Measurements from ENCODE around the gene PDSS2. TPM values are rescaled to one million over a fixed set of nuclear protein-coding genes. Genes with fewer than 3 reads are reported as not detected.
"Not testable (repeated sequence)": the region's sequence is repeated elsewhere in the genome, so short reads cannot be mapped to it uniquely, and the experiment has no call there.

PDSS2 gene
- total RNA-seq, 2 donors from 2014 or later = 6.2 to 10.9 TPM

DNA sequence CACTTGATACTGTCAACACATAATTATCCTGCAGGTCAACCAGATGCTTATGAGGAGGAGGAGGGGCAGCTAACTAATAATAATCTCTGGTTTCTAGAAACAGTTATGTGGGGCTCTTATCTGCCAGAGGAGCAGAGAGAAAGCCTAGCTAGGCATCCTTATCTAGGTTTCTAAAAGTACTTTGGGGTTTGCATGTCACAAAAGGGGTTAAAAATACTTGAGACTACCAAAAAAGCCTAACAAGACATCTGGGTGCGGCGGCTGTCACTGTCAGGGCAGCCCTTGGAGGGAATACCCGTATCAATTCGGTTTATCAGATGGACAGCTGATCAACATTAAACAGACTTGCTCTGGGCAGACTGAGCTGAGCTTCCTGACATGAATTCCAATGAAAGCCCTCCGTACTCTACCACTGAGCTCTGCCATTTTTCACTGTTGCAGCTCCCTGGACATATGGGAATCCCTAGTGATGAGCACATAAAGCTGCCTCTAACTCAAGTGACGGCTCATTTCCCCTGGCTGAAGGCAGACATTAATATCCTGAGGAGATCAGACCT, 166.6 kb downstream of the PDSS2 start:
- Histone ChIP-seq H3K27ac (no peak overlapping the region), H3K4me1 (peaks cover 14% of the 10 kb centered on the region), H3K36me3 (replicated peaks in 1 of 2; ENCODE audit: insufficient read depth in 1 of 2, low read depth in 2 of 2) (no peaks in the 10 kb centered on the region), H3K4me3 (no peak overlapping the region), H3K9me3 (no peaks in the 10 kb centered on the region), H3K27me3 (no peaks in the 10 kb centered on the region)
- intact Hi-C loops (cut with DNase I) = no loop called here
- TF ChIP-seq, protein P1, sequence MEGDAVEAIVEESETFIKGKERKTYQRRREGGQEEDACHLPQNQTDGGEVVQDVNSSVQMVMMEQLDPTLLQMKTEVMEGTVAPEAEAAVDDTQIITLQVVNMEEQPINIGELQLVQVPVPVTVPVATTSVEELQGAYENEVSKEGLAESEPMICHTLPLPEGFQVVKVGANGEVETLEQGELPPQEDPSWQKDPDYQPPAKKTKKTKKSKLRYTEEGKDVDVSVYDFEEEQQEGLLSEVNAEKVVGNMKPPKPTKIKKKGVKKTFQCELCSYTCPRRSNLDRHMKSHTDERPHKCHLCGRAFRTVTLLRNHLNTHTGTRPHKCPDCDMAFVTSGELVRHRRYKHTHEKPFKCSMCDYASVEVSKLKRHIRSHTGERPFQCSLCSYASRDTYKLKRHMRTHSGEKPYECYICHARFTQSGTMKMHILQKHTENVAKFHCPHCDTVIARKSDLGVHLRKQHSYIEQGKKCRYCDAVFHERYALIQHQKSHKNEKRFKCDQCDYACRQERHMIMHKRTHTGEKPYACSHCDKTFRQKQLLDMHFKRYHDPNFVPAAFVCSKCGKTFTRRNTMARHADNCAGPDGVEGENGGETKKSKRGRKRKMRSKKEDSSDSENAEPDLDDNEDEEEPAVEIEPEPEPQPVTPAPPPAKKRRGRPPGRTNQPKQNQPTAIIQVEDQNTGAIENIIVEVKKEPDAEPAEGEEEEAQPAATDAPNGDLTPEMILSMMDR (IDR thresholded peaks at IDR 0.05) = no peak
- no peak for TF ChIP-seq POLR2A (IDR thresholded peaks at IDR 0.05)
- no peak for DNase-seq
- 72 to 73% methylated on average over 6 of the region's 6 CpGs for WGBS, 2 donors
- ATAC-seq = no peak

DNA sequence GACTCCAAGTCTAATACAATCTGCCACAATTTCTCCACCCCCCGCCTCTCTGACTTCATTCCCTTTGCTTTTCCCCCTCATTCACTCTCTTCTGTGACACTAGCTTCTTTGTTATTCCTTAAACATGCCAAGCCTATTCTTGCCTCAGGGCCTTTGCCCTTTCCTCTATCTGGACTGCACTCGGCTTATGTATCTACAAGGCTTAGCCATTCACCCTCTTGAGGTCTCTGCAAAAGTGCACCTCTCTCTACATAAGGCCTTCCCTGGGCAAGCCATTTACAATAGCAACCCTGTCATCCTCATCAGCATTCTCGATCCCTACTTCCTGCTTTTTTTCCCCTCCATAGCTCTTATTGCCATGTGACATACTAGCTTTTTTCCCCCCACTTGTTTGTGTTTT, 168.9 kb downstream of the PDSS2 start:
- Histone ChIP-seq H3K36me3 (replicated peaks in 1 of 2; ENCODE audit: insufficient read depth in 1 of 2, low read depth in 2 of 2) (no peaks in the 10 kb centered on the region), H3K4me1 (peaks cover 14% of the 10 kb centered on the region), H3K9me3 (no peaks in the 10 kb centered on the region), H3K27ac (no peak overlapping the region), H3K4me3 (no peak overlapping the region), H3K27me3 (no peaks in the 10 kb centered on the region)
- WGBS, 2 donors = 89 to 94% methylated on average over 3 of the region's 3 CpGs
- intact Hi-C loops (cut with DNase I) = no loop called here
- ATAC-seq (no peak), DNase-seq (no peak)
- TF ChIP-seq POLR2A (IDR thresholded peaks at IDR 0.05) = no peak
- TF ChIP-seq, protein P1 (IDR thresholded peaks at IDR 0.05) = no peak

DNA sequence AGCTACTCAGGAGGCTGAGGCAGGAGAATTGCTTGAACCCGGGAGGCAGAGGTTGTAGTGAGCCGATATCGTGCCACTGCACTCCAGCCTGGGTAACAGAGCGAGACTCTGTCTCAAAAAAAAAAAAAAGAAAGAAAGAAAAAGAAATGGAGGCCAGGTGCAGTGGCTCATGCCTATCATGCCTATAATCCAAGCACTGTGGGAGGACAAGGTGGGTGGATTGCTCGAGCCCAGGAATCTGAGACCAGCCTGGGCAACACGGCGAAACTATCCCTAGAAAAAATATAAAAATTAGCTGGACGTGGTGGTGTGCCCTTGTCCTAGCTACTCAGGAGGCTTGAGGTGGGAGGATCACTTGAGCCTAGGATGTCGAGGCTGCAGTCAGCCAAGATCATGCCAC, 170.1 kb downstream of the PDSS2 start:
- H3K4me3 ChIP-seq; ATAC-seq; H3K36me3 ChIP-seq (replicated peaks in 1 of 2; ENCODE audit: insufficient read depth in 1 of 2, low read depth in 2 of 2); H3K27ac ChIP-seq; intact Hi-C loops (cut with DNase I); H3K27me3 ChIP-seq; H3K9me3 ChIP-seq; DNase-seq: not testable (repeated sequence)
- WGBS, 2 donors = 93 to 95% methylated on average over 9 of the region's 9 CpGs
- H3K4me1 ChIP-seq = peaks cover 14% of the 10 kb centered on the region

DNA sequence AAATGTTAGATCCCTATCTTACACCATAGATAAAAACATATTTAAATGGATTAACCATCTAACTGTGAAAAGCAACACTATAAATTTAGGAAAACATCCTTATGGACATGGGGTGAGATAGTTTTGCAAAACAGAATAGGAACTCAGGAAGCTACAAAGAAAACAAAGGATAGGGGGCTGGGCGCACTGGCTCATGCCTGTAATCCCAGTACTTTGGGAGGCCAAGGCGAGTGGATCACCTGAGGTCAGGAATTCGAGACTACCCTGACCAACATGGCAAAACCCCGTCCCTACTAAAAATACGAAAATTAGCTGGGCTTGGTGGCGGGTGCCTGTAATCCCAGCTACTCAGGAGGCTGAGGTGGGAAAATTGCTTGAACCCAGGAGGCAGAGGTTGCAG, 173.7 kb downstream of the PDSS2 start:
- DNase-seq; ATAC-seq; H3K4me3 ChIP-seq; intact Hi-C loops (cut with DNase I); H3K9me3 ChIP-seq; H3K4me1 ChIP-seq; H3K27me3 ChIP-seq; H3K27ac ChIP-seq; H3K36me3 ChIP-seq (replicated peaks in 1 of 2; ENCODE audit: insufficient read depth in 1 of 2, low read depth in 2 of 2): not testable (repeated sequence)
- 90 to 94% methylated on average over 6 of the region's 6 CpGs for WGBS, 2 donors

DNA sequence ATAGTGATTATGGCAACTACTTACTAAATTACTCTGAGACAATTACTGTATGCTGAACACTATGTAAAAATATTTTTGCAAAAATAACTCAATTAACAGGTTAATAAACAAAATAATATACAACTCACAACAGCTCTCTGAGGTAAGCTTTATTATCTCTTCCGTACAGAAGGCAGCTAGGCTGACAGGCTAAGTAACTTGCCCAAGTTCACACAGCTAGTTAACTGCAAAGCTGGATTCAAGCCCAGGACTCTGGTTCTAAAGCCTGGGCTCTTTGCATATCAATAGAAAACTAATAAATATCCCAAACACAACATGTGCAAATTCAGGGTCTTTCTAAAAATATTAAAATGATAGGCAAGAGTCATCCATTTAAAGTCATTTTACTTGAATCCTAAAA, 174.6 kb downstream of the PDSS2 start:
- 23 to 31% methylated on average over 1 of the region's 1 CpG for WGBS, 2 donors
- DNase-seq = no peak
- no peaks in the 10 kb centered on the region for H3K4me1 ChIP-seq

DNA sequence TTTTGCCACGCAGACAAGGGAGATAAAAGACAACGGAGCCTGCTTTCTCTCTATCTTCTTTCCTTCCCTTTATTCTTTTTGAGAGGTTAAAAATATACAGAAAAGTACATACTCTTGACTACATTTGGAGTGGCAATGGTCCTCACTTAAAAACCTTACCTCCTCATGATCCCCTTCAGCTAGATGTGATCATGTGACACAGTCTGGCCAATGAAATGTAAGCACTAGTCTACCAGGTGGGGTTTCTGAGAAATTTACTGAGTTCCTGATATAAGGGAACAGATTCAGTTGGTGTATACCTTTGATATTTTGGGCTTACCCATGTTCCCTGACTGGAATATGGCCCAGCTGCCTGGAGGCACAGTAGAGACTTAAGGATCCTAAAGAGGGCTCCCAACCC, 178.6 kb downstream of the PDSS2 start:
- Histone ChIP-seq H3K4me3 (no peak overlapping the region), H3K36me3 (replicated peaks in 1 of 2; ENCODE audit: insufficient read depth in 1 of 2, low read depth in 2 of 2) (no peaks in the 10 kb centered on the region), H3K27me3 (no peaks in the 10 kb centered on the region), H3K27ac (no peak overlapping the region), H3K4me1 (peaks cover 19% of the 10 kb centered on the region), H3K9me3 (no peaks in the 10 kb centered on the region)
- intact Hi-C loops (cut with DNase I) = no loop called here
- TF ChIP-seq, protein P1 (IDR thresholded peaks at IDR 0.05) = no peak
- TF ChIP-seq POLR2A (IDR thresholded peaks at IDR 0.05) = no peak
- 99% methylated on average over 2 of the region's 2 CpGs for WGBS, 2 donors
- no peak for DNase-seq
- ATAC-seq = no peak

More for the DNA sequence above, 174.6 kb downstream of the PDSS2 start:
- Histone ChIP-seq H3K4me3 (no peak overlapping the region), H3K9me3 (no peaks in the 10 kb centered on the region), H3K27me3 (no peaks in the 10 kb centered on the region), H3K27ac (no peak overlapping the region), H3K36me3 (replicated peaks in 1 of 2; ENCODE audit: insufficient read depth in 1 of 2, low read depth in 2 of 2) (no peaks in the 10 kb centered on the region)
- no peak for TF ChIP-seq POLR2A (IDR thresholded peaks at IDR 0.05)
- TF ChIP-seq, protein P1 (IDR thresholded peaks at IDR 0.05) = no peak
- ATAC-seq = no peak
- intact Hi-C loops (cut with DNase I) = no loop called here

DNA sequence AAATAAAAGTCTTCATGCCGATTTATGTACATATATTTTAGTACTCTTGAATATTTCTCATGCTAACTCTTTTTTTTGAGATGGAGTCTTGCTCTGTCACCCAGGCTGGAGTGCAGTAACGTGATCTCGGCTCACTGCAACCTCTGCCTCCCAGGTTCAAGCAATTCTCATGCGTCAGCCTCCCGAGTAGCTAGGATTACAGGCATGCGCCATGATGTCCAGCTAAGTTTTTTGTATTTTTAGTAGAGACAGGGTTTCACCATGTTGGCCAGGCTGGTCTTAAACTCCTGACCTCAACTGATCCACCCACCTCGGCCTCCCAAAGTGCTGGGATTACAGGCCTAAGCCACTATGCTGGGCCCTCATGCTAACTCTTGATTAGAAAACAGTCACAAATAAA, 179.4 kb downstream of the PDSS2 start:
- H3K36me3 ChIP-seq (replicated peaks in 1 of 2; ENCODE audit: insufficient read depth in 1 of 2, low read depth in 2 of 2); H3K27me3 ChIP-seq; intact Hi-C loops (cut with DNase I); H3K27ac ChIP-seq; H3K4me3 ChIP-seq; ATAC-seq; H3K9me3 ChIP-seq; DNase-seq: not testable (repeated sequence)
- peaks cover 27% of the 10 kb centered on the region for H3K4me1 ChIP-seq
- 96 to 98% methylated on average over 7 of the region's 7 CpGs for WGBS, 2 donors

Data from body of pancreas (tissue), 4 donors.